ENCODE measurements around the gene ADGRA3.

- TF ChIP-seq CTCF (conservative IDR thresholded peaks at IDR 0.05; ENCODE audit: low read length) = peak; percentile 31; the same call in 1 of the 2 replicates
- no peak for TF ChIP-seq EZH2phosphoT487 (IDR thresholded peaks at IDR 0.05; ENCODE audit: borderline replicate concordance, low read depth, low read length)
These were observed 158.8 kb downstream of the ADGRA3 start for GRCh38 chr4:22356987-22357596.

Data from OCI-LY7 (cell line).